ENCODE results near the gene IMMT. TPM values are rescaled to one million over a fixed set of nuclear protein-coding genes. Genes with fewer than 3 reads are reported as not detected.
"Not testable (repeated sequence)": the region's sequence is repeated elsewhere in the genome, so short reads cannot be mapped to it uniquely, and the experiment has no call there.

IMMT gene
- polyA plus RNA-seq (ENCODE audit: insufficient read length) = 120 TPM
- long read RNA-seq, donor 1, transcript IMMT-210 (4 exons, 631 nt) = major isoform, 8 of 34 reads
- long read RNA-seq, donor 1, partial matches to known transcripts = 17 of 34 reads
- long read RNA-seq, donor 1, other reads (novel, unspliced or antisense) = 9 of 34 reads
- long read RNA-seq, donor 2, partial matches to known transcripts = 23 of 59 reads
- long read RNA-seq, donor 2, other reads (novel, unspliced or antisense) = 33 of 59 reads
- long read RNA-seq, donor 3, partial matches to known transcripts = 17 of 25 reads
- long read RNA-seq, donor 3, other reads (novel, unspliced or antisense) = 7 of 25 reads
- long read RNA-seq, donor 4 = 0 reads
- long read RNA-seq, donor 5, partial matches to known transcripts = 29 of 49 reads
- long read RNA-seq, donor 5, other reads (novel, unspliced or antisense) = 18 of 49 reads
- long read RNA-seq, donor 6, partial matches to known transcripts = 5 of 14 reads
- long read RNA-seq, donor 6, other reads (novel, unspliced or antisense) = 6 of 14 reads
- long read RNA-seq, donor 7, transcript IMMT-210 (4 exons, 631 nt) = major isoform, 8 of 60 reads
- long read RNA-seq, donor 7, partial matches to known transcripts = 35 of 60 reads
- long read RNA-seq, donor 7, other reads (novel, unspliced or antisense) = 17 of 60 reads
- long read RNA-seq, donor 8, partial matches to known transcripts = 18 of 26 reads
- long read RNA-seq, donor 8, other reads (novel, unspliced or antisense) = 5 of 26 reads

GRCh38 chr2:86195055-86195807, at the start of gene IMMT:
Gene IMMT, minus strand, starts transcription at chr2:86195462. Its CDS starts 80 bp downstream, at chr2:86195382.
- peak; percentile 94 for DNase-seq

DNA sequence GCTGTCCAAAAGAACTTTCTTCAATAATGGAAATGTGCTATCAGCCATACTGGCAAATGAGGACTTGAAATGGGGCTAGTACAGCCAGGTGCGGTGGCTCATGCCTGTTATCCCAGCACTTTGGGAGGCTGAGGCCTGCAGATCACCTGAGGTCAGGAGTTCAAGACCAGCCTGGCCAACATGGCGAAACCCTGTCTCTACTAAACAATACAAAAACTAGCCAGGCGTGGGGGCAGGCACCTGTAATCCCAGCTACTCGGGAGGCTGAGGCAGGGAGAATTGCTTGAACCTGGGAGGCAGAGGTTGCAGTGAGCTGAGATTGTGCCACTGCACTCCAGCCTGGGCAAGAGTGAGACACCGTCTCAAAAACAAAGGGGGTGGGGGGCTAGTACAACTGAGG, 49.5 kb upstream of the IMMT start:
- not testable (repeated sequence) for DNase-seq

DNA sequence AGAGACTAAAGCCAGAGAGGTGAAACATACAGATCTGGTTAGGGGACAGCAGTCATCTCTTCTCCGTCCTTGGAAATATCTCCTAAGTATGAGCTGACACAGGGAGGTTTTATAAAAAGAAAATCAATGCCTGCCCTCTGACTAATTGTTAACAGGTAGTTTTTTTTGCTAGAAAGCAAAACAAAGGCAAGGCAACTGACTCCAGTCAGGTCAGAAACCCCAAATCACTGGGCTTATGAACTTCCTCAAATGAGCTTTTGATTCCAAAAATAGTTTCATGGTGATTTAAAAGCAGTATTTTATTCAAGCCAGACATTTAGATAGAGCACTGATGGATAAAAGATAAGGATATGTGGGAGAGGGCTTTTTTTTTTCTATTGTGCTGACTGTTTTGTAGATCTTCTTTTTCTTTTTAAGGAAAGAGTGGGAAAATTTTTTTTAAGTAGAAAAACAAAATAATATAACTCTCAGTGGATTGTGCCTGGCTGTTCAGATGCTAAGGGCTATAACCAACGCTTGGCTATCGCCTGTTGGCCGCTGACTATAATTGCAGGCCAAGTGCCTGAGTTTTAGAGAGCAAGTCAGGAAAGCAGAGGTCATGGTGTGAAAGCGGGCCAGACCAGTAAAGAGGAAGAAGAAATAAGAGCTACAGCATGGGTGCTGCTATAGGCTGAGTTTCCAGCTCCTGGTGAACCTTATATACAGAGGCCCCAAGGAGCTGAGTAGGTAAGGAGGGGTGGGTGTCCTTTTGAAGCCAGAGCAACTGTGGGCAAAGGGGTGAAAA, 48.9 kb upstream of the IMMT start:
- DNase-seq = no peak

DNA sequence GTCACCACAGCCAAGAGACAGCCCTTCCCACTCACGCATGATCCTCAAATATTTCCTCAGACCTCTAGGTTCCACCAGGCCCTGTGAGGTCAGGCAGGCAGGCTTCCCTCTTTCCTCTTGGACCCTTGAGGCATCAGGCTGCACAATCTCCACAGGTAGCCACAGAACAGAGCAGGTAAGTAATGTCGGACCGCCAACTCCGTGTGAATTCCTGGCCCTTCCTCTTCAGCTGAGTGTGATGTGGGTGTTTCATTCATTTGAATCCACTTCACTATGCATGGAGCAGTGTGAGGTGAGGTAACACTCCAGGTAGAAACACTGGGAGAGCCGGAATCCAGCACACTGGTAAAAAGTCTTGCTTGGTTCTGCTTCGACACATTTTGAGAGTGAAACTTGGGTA, 48.0 kb upstream of the IMMT start:
- no peak for DNase-seq

GRCh38 chr2:86241611-86242010, 46.3 kb upstream of the IMMT start:
- DNase-seq = no peak

DNA sequence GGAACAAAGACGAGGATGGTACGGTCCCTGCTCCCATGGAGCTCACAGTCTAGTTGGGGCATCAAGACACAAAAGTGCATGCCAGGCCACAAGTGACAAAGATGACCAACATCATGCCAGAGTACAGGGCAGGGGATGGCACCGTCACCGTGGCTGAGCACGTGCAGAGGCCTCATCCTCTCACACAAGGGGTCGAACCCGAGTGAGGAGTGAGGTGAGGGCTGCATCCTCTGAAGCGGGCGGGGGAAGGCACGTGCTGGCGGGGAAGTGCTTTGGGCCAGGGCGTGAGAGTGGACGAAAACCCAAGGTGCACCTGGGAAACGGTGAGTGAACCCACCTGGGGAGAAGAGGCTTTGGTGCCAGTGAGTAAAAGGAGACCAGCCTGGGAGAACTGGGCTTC, 45.0 kb upstream of the IMMT start:
- DNase-seq = no peak

DNA sequence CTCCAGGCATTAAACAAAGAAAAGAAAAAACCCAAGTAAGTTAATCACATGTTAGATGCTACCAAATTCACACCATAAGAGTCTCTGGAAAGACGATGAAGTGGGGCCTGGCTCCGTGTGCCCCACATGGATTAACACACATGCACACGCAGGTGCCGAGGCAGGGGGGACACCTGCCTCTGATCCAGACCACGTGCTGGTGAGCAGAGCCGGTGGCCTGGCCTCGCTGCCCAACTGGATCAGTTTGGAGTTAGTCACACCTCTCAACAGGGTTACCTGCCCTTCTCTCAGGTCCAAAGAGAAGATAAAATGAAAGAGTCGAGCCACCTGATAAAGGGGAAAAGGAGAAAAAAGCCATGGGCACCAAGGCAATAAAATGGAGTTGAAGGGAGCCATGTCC, 44.5 kb upstream of the IMMT start:
- DNase-seq = no peak

DNA sequence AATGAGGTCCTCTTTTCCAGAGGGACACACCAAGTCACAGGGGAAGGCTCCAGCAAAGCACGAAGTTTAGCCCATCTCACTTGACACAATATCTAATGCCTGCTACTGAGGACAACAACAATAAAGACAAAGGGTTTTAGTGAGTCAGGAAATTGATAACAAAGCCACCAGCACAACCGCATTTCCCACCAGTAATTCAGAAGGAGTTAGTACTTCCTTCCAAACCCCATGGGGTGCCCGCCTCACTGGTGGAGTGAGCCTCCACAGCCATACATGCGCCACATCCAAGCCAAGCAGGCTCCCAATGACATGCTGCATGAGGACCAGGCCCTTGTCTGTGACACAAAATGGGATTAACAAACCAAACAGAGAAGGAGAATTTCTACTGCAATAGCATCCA, 44.1 kb upstream of the IMMT start:
- no peak for DNase-seq

DNA sequence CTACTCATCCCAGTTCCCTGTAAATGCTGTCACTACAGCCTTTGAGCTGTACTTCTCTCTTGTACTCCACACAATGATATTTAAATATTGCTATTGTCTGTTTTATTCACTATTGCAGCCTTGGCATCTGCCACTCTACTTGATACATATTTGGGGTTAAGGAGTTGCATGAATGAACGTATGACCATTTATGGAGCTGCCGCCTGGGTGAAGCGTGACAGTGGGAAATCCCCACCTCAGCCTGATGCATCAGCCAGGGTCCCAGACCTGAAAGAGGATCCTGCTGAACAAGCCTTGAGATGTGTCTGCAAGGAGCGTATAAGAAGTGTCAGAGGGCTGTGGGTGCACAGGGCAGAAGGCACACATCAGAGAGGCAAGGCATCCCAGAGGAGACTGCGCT, 43.1 kb upstream of the IMMT start:
- DNase-seq = no peak

DNA sequence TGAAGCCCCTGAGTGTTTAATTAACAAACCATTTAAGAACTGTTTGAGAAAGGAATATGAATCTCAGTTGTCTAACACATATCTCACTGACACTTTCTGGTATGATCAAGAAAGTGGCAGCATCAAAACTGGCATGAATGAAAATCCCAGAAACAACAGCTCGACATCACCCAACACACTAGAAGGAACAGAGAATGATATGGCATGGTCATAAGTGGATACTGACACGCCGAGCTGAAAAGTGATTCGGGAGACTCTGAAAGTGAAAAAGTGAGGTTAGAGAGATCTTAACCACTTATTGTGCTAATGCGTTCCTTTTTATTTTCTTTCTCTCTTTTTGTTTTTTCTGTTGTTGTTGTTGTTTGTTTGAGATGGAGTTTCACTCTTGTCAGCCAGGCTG, 41.9 kb upstream of the IMMT start:
- no peak for DNase-seq

GRCh38 chr2:86235196-86235980, 40.1 kb upstream of the IMMT start:
- DNase-seq = no peak

- DNase-seq = no peak
Observed at GRCh38 chr2:86234563-86235131, 39.4 kb upstream of the IMMT start.

DNA sequence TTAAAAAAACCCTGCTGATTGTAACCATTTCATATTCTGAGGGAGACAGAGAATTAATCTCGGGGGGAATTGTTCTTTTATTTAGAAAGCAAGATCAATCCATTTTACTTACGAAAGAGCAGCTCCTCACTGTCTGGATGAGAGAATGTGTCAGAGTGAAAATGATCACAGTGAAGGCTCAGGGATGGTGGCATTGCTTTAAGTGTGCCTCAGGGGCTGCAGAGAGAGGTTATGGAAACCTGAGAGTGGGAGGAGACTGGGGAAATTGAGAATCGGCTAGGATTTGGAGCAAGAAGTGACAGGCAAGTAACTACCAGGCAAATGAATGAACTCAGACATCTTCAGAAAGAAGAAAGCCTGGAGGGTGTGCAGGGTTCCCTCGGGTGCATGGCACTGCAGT, 38.2 kb upstream of the IMMT start:
- no peak for DNase-seq

DNA sequence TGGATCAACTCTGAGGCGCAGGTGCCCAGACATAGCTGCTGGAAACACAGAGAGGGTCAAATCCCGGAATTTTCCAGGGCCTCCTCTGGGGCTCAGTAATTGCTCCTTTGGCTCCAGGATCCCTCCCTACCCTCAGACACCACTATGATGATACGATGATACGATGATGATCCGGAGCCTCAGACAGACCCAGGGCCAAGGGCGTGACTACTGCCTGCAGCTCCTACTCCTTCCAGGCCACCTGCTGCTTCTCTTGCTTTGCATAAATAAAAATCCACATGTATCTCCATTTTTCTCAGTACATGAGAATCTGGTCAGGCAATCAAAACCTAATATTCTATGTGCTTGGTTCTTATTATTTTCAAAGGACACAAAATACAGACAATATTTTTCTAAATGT, 37.6 kb upstream of the IMMT start:
- no peak for DNase-seq

DNA sequence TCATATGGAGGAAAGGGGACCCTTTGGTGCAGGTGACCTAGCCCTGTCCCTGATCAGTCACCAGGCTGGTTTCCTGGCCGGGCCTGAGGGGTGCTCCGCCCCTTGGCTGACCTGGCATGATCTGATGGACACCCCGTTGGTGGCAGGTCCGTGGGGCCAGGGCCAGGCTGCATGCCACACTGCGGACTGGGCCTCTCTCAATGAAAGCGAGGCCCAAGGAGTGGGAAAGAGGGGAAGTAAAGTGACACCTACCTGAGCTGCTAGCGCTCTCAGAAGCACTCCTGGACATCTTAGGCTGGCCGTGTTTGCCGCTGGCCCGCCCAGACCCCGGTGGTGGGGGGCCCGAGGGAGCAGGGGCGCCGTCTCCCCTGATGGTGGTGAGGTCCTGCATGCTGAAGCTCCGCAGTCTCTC, 37.1 kb upstream of the IMMT start:
- no peak for DNase-seq

GRCh38 chr2:86231680-86232372, 36.6 kb upstream of the IMMT start:
- DNase-seq = no peak

DNA sequence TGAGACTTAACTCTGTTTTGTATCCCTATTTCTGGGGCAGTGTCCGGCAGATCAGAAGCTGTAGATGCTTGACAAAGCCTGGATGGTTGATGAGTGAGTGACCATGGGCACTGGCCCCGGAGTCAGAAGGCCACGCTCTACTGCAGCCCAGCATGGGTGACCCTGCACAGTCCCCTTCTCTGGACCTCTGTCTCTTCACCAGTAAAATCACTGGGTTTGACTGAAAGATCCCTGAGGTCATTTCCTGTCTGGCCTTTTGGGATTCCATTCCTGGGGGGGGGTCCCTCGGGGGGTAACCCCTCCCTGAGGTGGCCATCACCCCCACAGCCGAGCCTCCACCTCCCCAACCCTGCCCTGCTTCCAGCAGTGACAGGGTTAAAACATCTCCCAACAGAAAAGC, 35.7 kb upstream of the IMMT start:
- DNase-seq = no peak

- DNase-seq = no peak
Observed at GRCh38 chr2:86229221-86229620, 34.0 kb upstream of the IMMT start.

- not testable (repeated sequence) for DNase-seq
Observed at GRCh38 chr2:86228574-86228973, 33.3 kb upstream of the IMMT start.

GRCh38 chr2:86227685-86228084, 32.4 kb upstream of the IMMT start:
- DNase-seq = no peak

All from left kidney (tissue), 8 donors.